Kidney (tissue), 14 donors: ENCODE results near the gene LSAMP. TPM values are rescaled to one million over a fixed set of nuclear protein-coding genes. Genes with fewer than 3 reads are reported as not detected.

Experiments
- DNase-seq, 5 donors: peaks; one replicate each; pipeline ENCODE4 v3.0.0-alpha.2; 2013 to 2020
- FAIRE-seq: peaks from 2 replicates; lab custom pipeline; 2012; peaks lifted over from hg19 to GRCh38; lab: Jason Lieb, UNC
- H3K27ac ChIP-seq, 2 donors: one replicate each; pipeline ENCODE4 v1.7.0; 2013; ENCODE audit warnings: low read depth in 2 of 2, low read length in 2 of 2, inconsistent platforms in 1 of 2
- H3K27me3 ChIP-seq: one replicate; pipeline ENCODE4 v1.7.1; 2013; ENCODE audit warnings: low read length, inconsistent platforms; ENCODE audit not compliant: control insufficient read depth, insufficient read depth
- H3K36me3 ChIP-seq, 3 donors: one replicate each; pipeline versions ENCODE4 v1.7.0 to v1.7.1; 2013; ENCODE audit warnings: low read length in 3 of 3, control low read depth in 1 of 3, inconsistent platforms in 1 of 3; ENCODE audit not compliant: insufficient read depth in 3 of 3, control insufficient read depth in 2 of 3
- H3K4me1 ChIP-seq, 3 donors: one replicate each; pipeline versions ENCODE4 v1.7.0 to v1.7.1; 2013; ENCODE audit warnings: low read length in 3 of 3, inconsistent platforms in 1 of 3, low read depth in 1 of 3; ENCODE audit not compliant: control insufficient read depth in 2 of 3, insufficient read depth in 2 of 3
- H3K4me3 ChIP-seq, 3 donors: one replicate each; pipeline versions ENCODE4 v1.7.0 to v1.8.1; 2013; ENCODE audit warnings: low read length in 3 of 3, control low read depth in 1 of 3, inconsistent platforms in 1 of 3
- H3K9ac ChIP-seq, 3 donors: one replicate each; pipeline versions ENCODE4 v1.7.0 to v1.7.1; 2013; ENCODE audit warnings: low read length in 3 of 3, control low read depth in 1 of 3, inconsistent platforms in 1 of 3
- H3K9me3 ChIP-seq, 3 donors: one replicate each; pipeline versions ENCODE4 v1.7.0 to v1.7.1; 2013; ENCODE audit warnings: low read length in 3 of 3, control low read depth in 1 of 3, inconsistent platforms in 1 of 3; ENCODE audit not compliant: control insufficient read depth in 2 of 3, insufficient read depth in 1 of 3
- intact Hi-C: fragments of 100-400 bp; cut with DNase I; formaldehyde crosslinking; loops from one replicate; pipeline ENCODE4 v1.11.1; 2022
- polyA plus RNA-seq: library from polyadenylated mRNA; stranded (reverse); fragments of 350-450 nt; fragmentation: Illumina TruSeq; extraction: RNeasy Lipid Tissue Mini Kit (QIAGEN cat#74804); gene quantifications from one replicate; pipeline ENCODE4 v1.2.3, GENCODE V29; 2014; ENCODE audit warnings: low read depth, low replicate concordance; ENCODE audit not compliant: insufficient read depth
- total RNA-seq: library from RNA; stranded (reverse); fragmentation: NEBNext Ultra II Directional; extraction: Animal tissue kit (Norgen Biotek cat#: 25700); gene quantifications from one replicate; pipeline ENCODE4 v1.2.1, GENCODE V29; 2021
- TF ChIP-seq, protein P1 (sequence below): IDR thresholded peaks from 3 replicates; pipeline ENCODE4 v1.5.1; 2012; ENCODE audit warnings: mild to moderate bottlenecking, moderate library complexity, borderline replicate concordance; ENCODE audit not compliant: insufficient read depth; ENCODE audit errors: extremely low read depth
- donor health status: control.
- donor health status: control.
- donor health status: control.
- donor health status: control.
- donor health status: control.
- donor health status: DM: yes; HTN: yes; CAD: no.
- donor health status: Normal renal cell carcinoma (clear cell type).

LSAMP gene
- total and polyA plus RNA-seq, 2 donors from 2014 or later, result 1.4 to 3.5 TPM

DNA sequence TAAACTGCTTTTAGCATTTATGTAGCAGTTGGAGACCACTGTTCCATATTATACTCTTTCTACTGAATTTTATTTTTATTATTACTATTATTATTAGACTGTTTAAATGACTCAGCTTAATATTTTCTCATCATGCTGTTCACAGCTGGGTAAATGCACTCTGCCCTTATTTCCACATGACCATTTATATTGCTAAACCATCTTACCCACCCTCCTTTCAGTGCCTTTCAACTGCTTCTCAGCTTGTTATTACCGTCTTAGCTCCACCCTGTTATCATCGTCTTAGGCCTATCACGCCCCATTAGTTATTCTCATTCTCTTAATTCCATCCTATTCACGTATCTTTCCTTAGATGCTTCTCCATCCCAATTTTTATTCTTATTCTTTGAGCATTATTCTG lies 609.3 kb downstream of the LSAMP start:
- no peaks in the 10 kb centered on the region for H3K27me3 ChIP-seq
- no peaks in the 10 kb centered on the region for H3K9me3 ChIP-seq
- H3K4me1 ChIP-seq, result no peaks in the 10 kb centered on the region
- H3K4me3 ChIP-seq, result no peak overlapping the region
- no peaks in the 10 kb centered on the region for H3K36me3 ChIP-seq
- intact Hi-C loops, result no loop called here
- no peak overlapping the region for H3K27ac ChIP-seq
- TF ChIP-seq, protein P1, sequence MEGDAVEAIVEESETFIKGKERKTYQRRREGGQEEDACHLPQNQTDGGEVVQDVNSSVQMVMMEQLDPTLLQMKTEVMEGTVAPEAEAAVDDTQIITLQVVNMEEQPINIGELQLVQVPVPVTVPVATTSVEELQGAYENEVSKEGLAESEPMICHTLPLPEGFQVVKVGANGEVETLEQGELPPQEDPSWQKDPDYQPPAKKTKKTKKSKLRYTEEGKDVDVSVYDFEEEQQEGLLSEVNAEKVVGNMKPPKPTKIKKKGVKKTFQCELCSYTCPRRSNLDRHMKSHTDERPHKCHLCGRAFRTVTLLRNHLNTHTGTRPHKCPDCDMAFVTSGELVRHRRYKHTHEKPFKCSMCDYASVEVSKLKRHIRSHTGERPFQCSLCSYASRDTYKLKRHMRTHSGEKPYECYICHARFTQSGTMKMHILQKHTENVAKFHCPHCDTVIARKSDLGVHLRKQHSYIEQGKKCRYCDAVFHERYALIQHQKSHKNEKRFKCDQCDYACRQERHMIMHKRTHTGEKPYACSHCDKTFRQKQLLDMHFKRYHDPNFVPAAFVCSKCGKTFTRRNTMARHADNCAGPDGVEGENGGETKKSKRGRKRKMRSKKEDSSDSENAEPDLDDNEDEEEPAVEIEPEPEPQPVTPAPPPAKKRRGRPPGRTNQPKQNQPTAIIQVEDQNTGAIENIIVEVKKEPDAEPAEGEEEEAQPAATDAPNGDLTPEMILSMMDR, result no peak
- no peak for DNase-seq
- no peak for FAIRE-seq
- no peak overlapping the region for H3K9ac ChIP-seq

DNA sequence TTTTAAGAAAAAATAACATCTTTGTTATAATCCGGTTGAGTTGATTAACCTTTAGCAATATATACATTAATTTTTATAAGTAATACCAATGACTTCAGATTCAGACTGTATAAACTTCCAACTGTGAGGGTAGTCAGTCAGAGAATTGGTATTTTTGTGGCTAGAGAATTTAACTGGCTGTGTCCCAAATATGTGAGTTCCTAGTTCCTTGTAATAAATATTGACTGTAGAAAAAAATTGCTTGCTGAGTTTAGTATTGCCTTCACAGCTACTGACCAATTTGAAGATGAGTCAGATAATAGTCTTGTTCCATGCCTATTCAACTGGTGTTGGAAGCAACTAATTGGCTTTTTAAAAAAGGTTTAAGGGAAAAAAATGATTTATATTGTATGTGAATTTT lies 611.2 kb downstream of the LSAMP start:
- intact Hi-C loops, result no loop called here
- Histone ChIP-seq H3K9ac (no peak overlapping the region), H3K36me3 (no peaks in the 10 kb centered on the region), H3K27ac (no peak overlapping the region), H3K9me3 (no peaks in the 10 kb centered on the region), H3K4me3 (no peak overlapping the region), H3K27me3 (no peaks in the 10 kb centered on the region), H3K4me1 (no peaks in the 10 kb centered on the region)
- TF ChIP-seq, protein P1, result no peak
- no peak for DNase-seq
- FAIRE-seq, result no peak

DNA sequence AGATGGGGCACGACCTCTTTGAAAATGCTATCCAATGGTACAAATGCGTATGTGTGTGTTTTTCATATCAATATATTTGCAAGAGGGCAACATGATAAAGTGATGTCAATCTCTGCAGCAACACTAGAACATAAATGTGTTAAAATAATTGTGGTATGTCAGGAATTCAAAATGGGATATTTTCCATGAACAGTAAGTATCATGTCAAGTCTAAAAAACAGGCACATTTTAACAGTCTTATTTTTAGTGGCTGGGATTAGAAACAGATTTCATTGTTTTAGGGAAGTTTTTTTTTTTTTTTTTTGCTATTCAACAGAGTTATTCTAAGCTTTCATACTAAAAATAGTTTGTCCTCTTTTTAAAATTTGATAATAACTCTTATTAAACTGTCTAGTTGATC lies 612.2 kb downstream of the LSAMP start:
- H3K9me3 ChIP-seq, result no peaks in the 10 kb centered on the region
- no peak overlapping the region for H3K4me3 ChIP-seq
- H3K36me3 ChIP-seq, result no peaks in the 10 kb centered on the region
- DNase-seq (no peak), FAIRE-seq (peak; percentile 47)
- no peak overlapping the region for H3K27ac ChIP-seq
- TF ChIP-seq, protein P1, result no peak
- intact Hi-C loops, result no loop called here
- no peaks in the 10 kb centered on the region for H3K4me1 ChIP-seq
- H3K9ac ChIP-seq, result no peak overlapping the region
- H3K27me3 ChIP-seq, result no peaks in the 10 kb centered on the region

DNA sequence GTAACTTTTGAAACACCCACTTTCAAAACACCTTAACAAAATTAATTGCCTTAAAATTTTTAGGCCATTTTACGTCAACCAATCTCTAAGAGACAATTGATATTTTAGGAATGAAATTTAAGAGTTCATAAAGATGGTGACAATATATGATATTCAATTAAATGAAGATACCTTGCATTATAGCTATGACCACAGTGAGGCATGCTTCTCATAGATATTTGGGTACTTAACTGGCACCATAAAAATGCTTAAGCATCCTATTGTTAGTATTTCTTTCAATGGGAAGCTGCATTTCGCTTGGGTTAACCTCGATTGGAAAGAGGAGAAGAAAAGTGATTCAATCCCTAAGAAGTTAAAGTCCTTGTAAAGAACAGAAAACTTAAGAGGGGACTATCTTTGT lies 613.0 kb downstream of the LSAMP start:
- FAIRE-seq (no peak), DNase-seq (no peak)
- H3K9me3 ChIP-seq, result no peaks in the 10 kb centered on the region
- intact Hi-C loops, result no loop called here
- H3K27me3 ChIP-seq, result no peaks in the 10 kb centered on the region
- no peaks in the 10 kb centered on the region for H3K36me3 ChIP-seq
- no peaks in the 10 kb centered on the region for H3K4me1 ChIP-seq
- no peak overlapping the region for H3K9ac ChIP-seq
- TF ChIP-seq, protein P1, result no peak
- no peak overlapping the region for H3K27ac ChIP-seq
- H3K4me3 ChIP-seq, result no peak overlapping the region
